Measurements from ENCODE around the gene FSTL5. TPM values are rescaled to one million over a fixed set of nuclear protein-coding genes. Genes with fewer than 3 reads are reported as not detected.

FSTL5 gene
- total RNA-seq, 1 experiment from 2014 or later, result 1.9 TPM

- H3K4me1 Mint-ChIP-seq (ENCODE audit: low read depth, unreplicated experiment), result no peaks in the 10 kb centered on the region
Measured at GRCh38 chr4:162201673-162202072, 37.9 kb upstream of the FSTL5 start.

GRCh38 chr4:162170509-162170908 lies 6.7 kb upstream of the FSTL5 start:
- no peaks in the 10 kb centered on the region for H3K9me3 ChIP-seq
- no peaks in the 10 kb centered on the region for H3K27me3 ChIP-seq (replicated peaks; ENCODE audit: control insufficient read depth, insufficient read depth, low read length)
- ChIA-PET POLR2A (no interaction called here), CTCF (no interaction called here)
- Mint-ChIP-seq H3K4me3 (ENCODE audit: unreplicated experiment) (no peak overlapping the region), H3K4me1 (ENCODE audit: low read depth, unreplicated experiment) (no peaks in the 10 kb centered on the region), H3K27me3 (ENCODE audit: insufficient read depth, unreplicated experiment) (no peaks in the 10 kb centered on the region), H3K27ac (ENCODE audit: unreplicated experiment) (no peak overlapping the region), H3K36me3 (ENCODE audit: insufficient read depth, unreplicated experiment) (no peaks in the 10 kb centered on the region), H3K9me3 (ENCODE audit: unreplicated experiment) (no peaks in the 10 kb centered on the region)
- H3K36me3 ChIP-seq (ENCODE audit: control insufficient read depth, insufficient read depth, low read length), result no peaks in the 10 kb centered on the region
- intact Hi-C loops (cut with micrococcal nuclease; ENCODE audit: unreplicated experiment), result loop anchor here (10.0 kb wide), 1 partner anchor 864 kb away; no protein-coding TSS in a partner anchor
- no peaks in the 10 kb centered on the region for H3K4me1 ChIP-seq
- no peak overlapping the region for H3K4me3 ChIP-seq (ENCODE audit: low read depth, low read length)
- no TSS peak for BruUV-seq (replicated peaks)
- no peak for TF ChIP-seq CTCF (IDR thresholded peaks at IDR 0.05; ENCODE audit: insufficient read depth in 1 of 2, low read depth in 1 of 2, low read length in 1 of 2, severe bottlenecking in 1 of 2, unreplicated experiment in 1 of 2)
- DNase-seq, result no peak

More at GRCh38 chr4:162201673-162202072, 37.9 kb upstream of the FSTL5 start:
- ChIA-PET POLR2A (no interaction called here), CTCF (no interaction called here)
- Histone ChIP-seq H3K36me3 (ENCODE audit: control insufficient read depth, insufficient read depth, low read length) (no peaks in the 10 kb centered on the region), H3K4me1 (no peaks in the 10 kb centered on the region), H3K27me3 (replicated peaks; ENCODE audit: control insufficient read depth, insufficient read depth, low read length) (no peaks in the 10 kb centered on the region), H3K4me3 (ENCODE audit: low read depth, low read length) (no peak overlapping the region), H3K9me3 (no peaks in the 10 kb centered on the region)
- no TSS peak for BruUV-seq (replicated peaks)
- H3K36me3 Mint-ChIP-seq (ENCODE audit: insufficient read depth, unreplicated experiment), result no peaks in the 10 kb centered on the region
- H3K27me3 Mint-ChIP-seq (ENCODE audit: insufficient read depth, unreplicated experiment), result no peaks in the 10 kb centered on the region
- no peak for DNase-seq
- no peaks in the 10 kb centered on the region for H3K9me3 Mint-ChIP-seq (ENCODE audit: unreplicated experiment)
- intact Hi-C loops (cut with micrococcal nuclease; ENCODE audit: unreplicated experiment), result no loop called here
- H3K27ac Mint-ChIP-seq (ENCODE audit: unreplicated experiment), result no peak overlapping the region
- no peak overlapping the region for H3K4me3 Mint-ChIP-seq (ENCODE audit: unreplicated experiment)
- TF ChIP-seq CTCF (IDR thresholded peaks at IDR 0.05; ENCODE audit: insufficient read depth in 1 of 2, low read depth in 1 of 2, low read length in 1 of 2, severe bottlenecking in 1 of 2, unreplicated experiment in 1 of 2), result no peak

GRCh38 chr4:162164906-162165510 lies 1.2 kb upstream of the FSTL5 start:
- CTCF ChIA-PET, result no interaction called here
- DNase-seq, result no peak
- Mint-ChIP-seq H3K36me3 (ENCODE audit: insufficient read depth, unreplicated experiment) (no peaks in the 10 kb centered on the region), H3K27ac (ENCODE audit: unreplicated experiment) (no peak overlapping the region), H3K27me3 (ENCODE audit: insufficient read depth, unreplicated experiment) (no peaks in the 10 kb centered on the region), H3K9me3 (ENCODE audit: unreplicated experiment) (no peaks in the 10 kb centered on the region), H3K4me1 (ENCODE audit: low read depth, unreplicated experiment) (no peaks in the 10 kb centered on the region), H3K4me3 (ENCODE audit: unreplicated experiment) (no peak overlapping the region)
- intact Hi-C loops (cut with micrococcal nuclease; ENCODE audit: unreplicated experiment), result loop anchor here (10.0 kb wide), 1 partner anchor 910 kb away; no protein-coding TSS in a partner anchor
- H3K36me3 ChIP-seq (ENCODE audit: control insufficient read depth, insufficient read depth, low read length), result no peaks in the 10 kb centered on the region
- H3K4me1 ChIP-seq, result no peaks in the 10 kb centered on the region
- BruUV-seq (replicated peaks), result no TSS peak
- POLR2A ChIA-PET, result no interaction called here
- H3K9me3 ChIP-seq, result no peaks in the 10 kb centered on the region
- no peaks in the 10 kb centered on the region for H3K27me3 ChIP-seq (replicated peaks; ENCODE audit: control insufficient read depth, insufficient read depth, low read length)
- no peak for TF ChIP-seq CTCF (IDR thresholded peaks at IDR 0.05; ENCODE audit: insufficient read depth in 1 of 2, low read depth in 1 of 2, low read length in 1 of 2, severe bottlenecking in 1 of 2, unreplicated experiment in 1 of 2)
- no peak overlapping the region for H3K4me3 ChIP-seq (ENCODE audit: low read depth, low read length)
